ENCODE data around the gene MAP3K14. TPM values are rescaled to one million over a fixed set of nuclear protein-coding genes. Genes with fewer than 3 reads are reported as not detected.
A peak's percentile ranks its signal among the peaks of the same experiment; 100 is the strongest.

The MAP3K14 gene
- total RNA-seq, 1 donor from 2014 or later = 19.1 TPM

DNA sequence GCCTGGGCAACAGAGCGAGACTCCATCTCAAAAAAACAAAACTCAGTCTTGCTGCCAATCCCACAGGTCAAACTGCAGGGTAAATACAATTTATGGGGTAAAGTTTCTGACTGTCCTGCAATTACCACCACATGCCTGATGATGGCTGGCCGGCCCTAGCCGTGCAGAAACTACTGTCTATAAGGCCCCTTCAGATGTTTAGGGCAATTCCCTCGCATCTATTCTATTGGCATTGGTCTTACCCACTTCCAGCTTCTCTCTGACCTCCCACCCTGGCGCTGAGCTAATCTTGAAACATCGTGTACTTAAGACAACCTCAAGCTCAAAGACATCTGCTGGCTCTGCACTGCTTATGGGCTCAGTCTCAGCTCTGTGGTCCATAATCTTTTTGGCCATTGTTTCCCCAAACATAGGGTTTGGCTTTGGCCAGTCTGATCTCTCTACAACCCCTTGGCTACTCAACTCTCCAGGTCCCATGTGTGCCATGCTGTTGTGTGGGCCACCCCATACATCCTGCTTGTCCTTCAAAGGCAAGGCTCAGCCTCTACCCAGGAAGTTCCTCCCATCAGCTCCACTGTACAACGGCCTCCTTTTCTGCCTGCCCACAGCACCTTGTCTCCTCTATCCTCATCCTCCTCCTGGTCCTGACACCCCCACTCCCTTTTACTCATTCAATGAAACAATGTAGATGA is 16.6 kb downstream of the MAP3K14 start:
- DNase-seq (ENCODE audit: low spot score) = no peak

DNA sequence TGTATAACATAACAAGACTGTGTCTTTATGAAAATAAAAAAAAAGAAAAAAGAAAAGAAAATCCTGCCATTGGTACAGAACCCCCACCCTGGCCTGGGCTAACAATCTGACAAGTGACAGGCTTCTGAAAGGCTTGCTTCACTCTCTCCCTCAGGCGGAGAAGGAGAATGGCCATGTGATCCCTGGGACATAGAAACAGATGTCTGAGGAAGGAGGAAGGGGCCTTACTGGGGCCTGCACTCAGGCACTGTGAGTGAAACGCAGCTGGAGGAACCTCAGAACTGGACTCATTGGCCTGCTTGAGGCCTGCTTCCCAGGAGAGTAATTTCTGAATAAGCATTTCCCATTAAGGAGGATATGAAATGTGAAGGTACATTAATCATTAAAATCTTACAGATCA is 17.5 kb downstream of the MAP3K14 start:
- no peak for DNase-seq (ENCODE audit: low spot score)

DNA sequence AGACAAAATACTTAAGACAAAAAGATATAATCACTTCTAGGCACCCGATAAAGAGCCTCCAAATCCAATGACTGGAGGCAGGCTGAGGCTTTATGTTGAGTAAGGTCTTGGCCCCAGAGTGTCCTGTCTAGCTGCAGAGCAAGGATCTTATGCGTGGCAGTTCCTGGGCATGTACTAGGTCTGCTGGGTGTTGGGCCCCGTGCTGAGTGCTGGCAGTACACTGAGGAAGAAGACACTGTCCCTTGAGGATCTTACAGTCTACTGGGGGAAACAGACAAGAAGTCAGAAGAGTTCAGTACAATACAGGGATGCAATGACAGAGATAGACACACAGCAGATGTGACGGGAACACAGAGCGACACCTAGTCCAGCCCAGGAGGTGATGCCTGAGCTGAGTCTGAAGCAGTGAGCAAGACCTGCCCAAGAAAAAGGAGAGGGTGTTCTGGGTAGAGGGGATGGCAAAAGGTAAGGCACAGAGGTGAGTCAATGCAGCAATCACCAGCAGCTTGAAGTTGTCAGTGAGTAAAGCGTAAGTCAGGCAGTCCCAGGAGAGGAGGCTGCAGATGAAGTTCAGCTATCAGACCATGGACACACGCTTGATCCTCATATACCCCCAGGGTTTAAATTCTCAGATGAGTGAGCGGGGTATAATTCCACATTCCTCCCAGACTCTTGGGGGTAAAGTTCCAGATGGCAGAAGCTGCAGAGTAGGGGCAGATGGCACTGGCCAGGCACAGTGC is 18.1 kb downstream of the MAP3K14 start:
- DNase-seq (ENCODE audit: low spot score) = no peak

DNA sequence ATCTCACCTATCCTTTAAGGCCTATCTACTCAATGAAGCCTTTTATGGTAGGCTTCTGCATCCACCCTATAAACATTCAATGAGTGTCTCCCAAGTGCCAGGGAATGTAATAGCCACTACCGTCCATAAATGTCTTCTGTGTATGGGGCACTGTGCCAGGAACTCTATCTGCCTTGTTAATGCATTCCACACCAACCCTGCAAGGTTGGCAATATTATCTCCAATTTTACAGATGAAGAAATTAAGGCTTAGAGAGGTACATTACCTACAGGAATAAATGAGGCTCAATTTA is 20.0 kb downstream of the MAP3K14 start:
- no peak for DNase-seq (ENCODE audit: low spot score)

DNA sequence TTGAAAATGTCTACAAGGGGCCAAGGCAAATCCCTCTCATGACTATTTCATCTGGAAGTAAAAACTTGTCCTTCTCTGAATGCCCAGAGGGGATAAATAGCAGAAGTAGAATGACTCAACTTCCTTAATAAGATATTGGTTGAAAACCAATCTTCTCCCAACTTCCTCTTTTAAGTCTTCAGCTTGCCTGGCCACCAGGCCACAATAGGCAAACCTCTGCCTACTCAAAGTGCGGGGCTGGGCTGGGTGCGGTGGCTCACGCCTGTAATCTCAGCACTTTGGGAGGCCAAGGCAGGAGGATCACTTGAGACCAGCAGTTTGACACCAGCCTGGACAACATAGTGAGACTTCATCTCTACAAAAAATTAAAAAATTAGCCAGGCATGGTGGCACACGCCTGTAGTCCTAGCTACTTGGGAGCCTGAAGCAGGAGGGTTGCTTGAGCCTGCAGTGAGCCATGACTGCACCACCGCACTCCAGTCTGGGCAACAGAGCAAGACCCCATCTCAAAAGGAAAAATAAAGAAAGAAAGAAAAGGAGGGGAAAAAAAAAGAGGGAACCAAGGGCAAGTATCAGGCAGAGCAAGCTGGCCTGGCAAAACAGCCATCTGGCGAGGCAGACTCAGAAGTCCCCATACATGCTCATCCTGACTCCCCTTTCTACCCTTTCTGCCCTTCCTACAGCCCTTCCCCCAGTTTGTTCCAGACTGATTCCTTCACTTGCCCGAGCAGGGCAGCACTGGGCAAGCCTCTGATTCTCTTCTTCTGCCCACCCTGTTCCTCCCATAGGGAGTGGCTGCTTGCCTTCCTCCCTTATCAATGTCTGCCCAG is 20.6 kb downstream of the MAP3K14 start:
- no peak for DNase-seq (ENCODE audit: low spot score)

DNA sequence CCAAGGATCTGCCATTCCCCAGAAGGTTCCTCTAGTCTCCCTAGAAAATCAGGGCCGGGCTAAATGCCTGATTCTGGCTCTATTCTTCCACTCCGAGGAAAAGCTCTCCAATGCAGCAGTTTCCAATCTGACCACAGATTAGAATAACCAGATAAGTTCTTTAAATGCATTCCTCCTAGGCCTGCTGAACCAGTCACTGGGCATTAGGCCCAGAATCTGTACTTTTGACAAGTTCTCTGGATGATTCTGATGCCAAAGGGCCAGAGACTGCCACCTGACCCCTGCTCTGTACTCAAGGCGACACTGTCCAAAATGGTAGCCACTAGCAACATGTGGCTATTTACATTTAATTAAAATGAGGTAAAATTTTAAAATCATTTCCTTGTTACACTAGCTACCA is 22.3 kb downstream of the MAP3K14 start:
- DNase-seq (ENCODE audit: low spot score) = peak; percentile 76

DNA sequence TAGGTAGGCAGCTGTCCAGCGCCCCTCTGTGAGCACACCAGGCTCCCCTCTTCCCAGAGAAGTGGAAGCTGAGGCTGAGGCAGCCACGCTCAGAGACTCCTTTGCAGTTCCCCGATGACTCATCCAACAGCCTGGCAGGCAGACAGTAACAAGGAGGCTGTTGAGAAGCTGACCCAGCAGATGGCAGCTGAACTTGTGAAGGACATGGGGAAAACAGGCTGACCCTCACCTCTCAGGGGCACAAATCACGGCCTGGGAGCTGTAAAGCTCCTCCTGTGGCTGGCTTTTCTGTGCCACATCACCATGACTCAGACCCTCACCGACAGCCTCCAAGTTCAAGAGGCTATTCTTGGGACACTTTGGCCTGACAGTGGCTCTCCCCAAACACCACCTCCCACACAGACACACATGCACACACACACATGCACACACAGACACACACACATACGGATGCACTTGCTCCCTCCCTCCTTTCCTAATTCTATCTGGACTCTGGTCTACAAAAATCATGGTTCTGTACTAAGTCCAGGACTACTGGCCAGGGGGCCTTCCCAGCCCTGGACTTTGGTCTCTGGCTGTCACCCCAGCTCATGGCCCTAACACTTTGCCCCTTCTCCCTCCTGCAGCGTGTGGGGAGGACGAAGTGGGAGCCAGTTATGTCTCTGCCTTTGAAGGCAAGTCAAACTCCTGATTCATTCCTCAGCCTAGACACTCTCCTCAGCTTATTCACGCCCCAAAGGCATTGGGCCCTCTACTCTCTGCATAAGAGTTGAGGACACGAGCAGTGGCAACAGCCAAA is 23.2 kb downstream of the MAP3K14 start:
- peak; percentile 82 for DNase-seq (ENCODE audit: low spot score)

DNA sequence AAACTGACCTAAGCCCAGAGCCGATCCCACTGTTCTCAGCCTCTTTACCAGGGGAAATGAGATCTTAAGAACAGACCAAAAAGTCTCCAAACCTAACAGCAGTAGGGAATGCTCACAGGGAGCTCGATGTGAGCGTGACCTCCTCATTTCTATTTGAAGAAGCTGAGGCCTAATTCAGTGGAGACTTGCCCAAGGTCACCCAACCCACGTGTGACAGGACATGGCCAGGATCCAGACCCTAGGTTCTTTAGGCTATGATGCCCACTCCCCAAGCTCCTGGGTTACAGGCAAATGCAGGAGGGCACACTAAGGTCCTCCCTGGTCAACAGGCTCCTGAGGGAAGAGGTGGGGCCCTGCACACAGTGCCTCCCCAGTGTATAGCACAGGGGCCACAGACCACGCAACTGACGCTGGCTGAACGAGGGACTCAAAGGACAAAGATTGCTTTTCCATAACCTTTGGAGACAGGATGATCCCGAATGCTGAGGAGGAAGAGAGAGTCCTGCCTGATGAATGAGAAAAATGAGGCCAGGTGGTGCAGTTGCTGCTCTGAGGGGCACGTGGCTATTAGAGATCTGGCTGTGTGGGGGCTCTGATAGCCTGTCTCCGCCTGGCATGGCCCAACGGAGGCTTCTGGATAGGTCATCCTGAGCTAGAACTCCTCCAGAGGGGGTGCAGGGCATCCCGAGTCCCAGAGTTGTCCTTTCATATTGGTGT is 24.0 kb downstream of the MAP3K14 start:
- DNase-seq (ENCODE audit: low spot score) = no peak

DNA sequence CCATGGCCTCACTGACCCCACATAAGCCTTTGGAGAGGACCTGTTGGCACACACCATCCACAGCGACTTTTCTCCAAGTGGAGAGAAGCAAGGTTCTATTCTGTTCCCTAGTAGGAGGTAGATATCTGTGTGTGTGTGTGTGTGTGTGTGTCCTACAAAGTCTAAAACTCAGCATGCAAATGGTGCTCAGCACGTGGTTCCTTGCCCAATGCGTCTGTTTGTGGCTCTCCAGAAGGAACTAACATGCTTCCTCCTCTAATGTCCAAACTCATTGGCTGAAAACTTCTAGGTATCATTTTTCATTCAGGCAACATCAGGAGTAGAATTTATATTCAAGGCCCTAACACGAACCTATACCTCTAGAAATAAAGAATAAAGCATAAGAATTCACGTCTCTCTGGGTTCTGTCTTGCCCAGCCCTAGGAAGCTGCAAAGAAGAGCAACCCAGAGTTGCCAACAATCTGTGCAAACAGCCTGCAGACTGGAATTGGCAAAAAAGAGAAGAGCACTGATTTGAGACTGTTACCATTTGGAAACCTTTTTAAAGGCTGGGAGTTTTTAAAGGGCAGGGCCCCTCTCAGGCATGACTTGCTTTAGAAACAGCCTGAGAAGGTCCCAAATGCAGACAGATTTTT is 25.5 kb downstream of the MAP3K14 start:
- peak; percentile 58 for DNase-seq (ENCODE audit: low spot score)

DNA sequence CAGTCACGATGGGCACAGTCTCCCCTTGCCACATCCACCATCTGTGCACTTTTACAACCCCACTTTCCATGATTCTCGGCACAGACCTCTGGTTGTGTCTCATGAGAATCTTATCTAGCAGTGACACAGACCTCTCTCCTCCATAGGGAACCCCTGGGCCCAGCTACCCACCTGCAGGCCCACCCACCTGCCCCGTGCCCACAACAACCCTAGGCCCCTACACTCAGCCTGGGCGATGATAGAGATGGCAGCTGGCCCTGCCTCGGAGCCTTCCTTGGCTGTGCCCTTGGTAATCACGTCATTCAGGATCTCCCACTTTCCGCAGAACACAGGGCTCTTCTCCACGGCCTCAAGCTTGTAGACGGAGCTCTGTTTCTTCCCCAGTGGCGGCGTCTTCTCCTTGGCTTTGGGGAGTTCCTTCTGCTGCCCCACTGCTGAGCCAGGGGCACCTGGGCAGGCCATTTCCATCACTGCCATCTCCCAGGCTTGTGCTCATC is 26.5 kb downstream of the MAP3K14 start:
- DNase-seq (ENCODE audit: low spot score) = no peak

DNA sequence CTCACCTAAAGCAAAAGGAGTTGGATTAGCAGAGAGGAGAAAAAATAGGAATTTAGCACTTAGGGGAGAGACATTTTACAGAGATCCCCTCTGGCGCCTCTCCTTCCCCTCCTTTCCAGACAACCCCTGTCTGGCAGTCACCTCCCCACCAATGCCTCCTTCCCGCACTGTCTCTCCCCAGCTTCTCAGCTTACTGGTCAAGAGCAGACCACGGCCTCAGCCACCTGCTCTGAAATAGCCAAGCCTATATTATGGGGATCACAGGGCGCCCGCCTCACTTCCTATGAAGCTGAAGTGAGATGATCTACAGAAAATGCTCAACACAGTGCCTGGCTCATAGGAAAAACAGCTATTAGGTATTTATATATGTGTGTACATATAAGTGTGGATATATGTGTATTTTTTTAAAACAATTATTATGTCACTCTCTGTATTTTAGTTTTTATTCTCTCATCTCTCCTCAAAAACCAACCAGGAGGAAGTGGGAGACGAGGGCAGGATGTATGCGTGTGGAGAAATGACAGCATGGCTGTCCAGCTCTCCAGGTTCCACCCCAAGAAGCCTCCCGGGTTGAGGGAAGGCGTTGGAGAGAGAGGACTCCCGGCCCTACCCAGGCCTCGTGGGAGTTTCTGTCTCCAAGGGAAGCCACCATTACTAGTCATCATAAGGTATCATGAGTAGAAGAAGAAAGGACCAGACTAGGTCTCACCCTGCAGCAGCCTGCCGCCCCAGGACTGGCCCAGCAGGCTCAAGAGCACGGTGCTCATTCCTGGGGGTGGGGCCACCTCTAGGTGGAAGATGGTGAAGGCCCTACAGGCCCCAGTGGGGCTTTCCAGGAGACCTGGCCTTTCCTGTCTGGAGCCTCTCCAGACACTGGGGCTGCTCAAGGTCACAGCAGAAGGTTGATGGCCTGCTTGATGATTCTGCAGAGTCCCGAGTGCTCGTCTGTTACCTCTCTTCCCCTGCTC is 27.2 kb downstream of the MAP3K14 start:
- DNase-seq (ENCODE audit: low spot score) = no peak

DNA sequence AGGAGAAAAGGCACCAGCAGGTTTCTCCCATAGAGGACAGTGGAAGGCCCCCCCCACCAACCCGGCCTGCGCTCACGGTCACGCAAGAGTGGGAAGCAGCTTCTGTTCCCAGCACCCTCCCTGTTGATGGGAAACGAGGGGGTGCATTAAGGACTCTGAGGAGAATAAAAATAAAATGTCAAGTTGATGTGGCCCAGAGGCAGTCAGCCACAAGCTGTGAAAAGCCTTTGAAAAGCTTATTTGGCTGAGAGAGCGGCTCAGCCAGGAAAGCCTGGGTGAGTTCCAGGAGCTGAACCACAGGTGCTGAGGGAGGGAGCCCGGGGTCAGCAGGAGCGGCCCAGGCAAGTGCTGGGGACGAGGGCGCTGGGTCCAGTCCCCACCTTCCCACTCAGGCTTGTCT is 28.0 kb downstream of the MAP3K14 start:
- no peak for DNase-seq (ENCODE audit: low spot score)

DNA sequence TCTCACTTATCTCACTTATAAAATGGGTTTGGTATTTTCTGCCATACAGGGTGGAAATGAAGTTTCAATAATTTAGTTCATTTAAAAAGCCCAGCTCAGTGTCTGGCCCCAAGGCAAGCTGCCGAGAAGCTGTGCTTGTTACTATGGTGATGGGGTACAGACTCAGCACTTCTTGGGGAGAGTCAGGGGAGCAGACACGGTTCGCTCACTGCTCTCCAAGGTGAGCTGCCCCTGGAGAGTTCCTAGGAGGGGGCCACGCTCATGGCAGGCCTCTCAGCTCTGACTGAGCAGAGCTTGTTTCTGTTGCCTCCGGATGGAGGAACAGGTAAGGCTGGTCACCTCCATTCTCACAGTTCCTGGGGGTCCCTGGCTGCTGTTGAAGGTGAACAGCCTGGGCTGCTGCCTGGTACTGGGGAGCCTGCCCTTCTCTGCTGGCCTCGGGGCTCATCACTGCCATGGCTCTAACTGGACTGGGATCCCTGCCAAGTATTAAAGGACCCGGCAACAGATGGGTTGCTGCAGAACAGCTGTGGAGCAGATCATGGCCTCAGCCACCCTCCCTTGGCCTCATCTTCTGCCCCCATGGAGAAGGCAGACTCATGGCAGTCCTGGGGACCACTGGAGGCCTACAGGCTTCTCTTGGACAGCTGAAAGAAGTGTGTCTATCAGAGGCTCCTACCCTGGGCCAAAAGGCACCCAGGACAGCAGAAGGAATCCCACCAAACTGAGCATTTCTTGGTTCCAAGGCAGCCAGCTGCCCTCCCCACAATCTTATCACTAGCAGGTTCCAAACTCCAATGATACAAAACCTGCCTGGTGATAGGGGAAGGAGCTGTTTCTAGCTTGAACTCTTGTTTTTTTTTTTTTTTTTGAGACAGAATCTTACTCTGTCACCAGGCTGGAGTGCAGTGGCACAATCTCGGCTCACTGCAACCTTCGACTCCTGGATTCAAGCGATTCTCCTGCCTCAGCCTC is 29.0 kb downstream of the MAP3K14 start:
- no peak for DNase-seq (ENCODE audit: low spot score)

DNA sequence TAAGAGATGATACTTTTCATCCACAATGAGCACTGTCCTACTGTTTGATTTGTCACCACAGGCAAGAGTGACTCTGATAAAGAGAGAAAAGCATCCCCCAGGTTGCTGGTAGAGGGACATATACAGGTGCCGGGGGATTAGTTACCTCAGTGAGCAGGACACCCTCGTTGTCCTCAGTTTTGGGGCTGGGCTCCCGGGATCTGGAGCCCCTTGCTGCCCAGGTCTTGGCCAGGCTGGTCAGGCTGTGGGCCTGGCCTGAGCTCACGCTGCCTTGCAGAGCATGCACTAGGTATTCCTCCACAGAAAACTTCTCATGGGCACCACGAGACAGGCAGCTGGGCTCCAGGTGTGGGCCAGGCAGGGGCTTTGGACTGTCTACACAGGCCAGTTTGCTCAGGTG is 30.5 kb downstream of the MAP3K14 start:
- DNase-seq (ENCODE audit: low spot score) = no peak

DNA sequence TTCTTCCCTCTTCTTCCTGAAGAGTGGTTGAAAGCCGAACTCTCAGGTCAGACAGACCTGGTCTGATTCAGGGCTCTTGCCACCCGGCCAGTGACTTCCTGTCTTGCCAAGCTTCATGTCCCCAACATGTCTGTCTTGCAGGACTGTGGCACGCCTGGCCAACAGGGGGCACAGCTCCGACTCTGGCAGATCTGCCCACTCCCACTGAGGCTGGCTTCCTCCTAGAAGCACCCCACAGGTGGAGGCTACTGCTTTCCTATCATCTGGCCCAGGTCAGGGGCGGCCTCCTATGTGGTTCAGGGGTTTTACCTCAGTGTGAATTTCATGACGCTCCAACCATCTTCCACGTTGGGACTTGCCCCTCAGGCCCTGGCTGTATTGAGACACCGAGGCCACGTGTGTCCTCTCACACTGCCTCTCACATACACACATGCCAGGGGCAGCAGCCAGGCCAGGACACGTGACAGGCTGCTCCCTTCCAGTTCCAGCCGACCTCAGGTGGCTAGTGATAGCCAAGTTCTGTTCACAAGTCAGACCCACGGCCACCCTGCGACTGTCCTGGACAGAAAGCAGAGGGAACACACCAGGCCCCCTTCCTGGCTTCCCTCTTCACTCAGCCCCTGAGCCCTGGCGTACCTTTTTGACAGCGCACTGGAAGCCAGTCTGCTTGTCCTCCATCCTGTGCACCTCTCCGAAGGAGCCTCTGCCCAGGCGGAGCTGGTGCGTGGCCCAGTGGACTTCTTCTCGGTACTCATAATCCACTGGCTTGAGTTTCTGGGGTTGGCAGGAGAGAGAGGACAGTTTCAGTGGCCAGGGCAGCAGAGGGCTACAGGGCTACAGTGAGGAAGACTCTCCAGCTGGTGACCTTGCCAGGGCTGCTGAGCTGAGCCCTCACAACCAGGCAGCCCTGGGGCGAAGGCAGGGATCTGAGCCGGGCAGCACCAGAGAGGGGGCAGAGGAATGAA is 32.4 kb downstream of the MAP3K14 start:
- no peak for DNase-seq (ENCODE audit: low spot score)

DNA sequence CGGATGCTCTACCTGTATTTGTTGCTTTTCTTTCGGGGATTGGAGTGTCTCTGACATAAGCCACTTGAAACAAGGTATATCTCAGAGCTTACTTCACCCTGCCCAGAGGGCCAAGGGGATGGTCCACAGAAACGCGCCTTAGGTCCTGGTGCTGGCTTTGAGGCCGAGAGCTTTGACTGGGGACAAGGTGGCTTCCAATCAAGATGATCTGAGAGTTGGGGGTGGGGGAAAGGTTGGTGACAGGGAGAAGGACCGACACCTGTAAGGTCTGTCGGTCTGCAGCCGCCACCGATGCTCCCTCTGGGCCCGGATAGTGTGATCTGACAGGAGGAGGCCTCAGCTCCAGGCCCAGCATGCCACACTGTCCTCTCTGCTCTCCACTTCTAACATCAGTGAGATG is 33.1 kb downstream of the MAP3K14 start:
- DNase-seq (ENCODE audit: low spot score) = no peak

All from mucosa of gallbladder (tissue), 1 donor.